Measurements from ENCODE around the gene SCAF8.
A peak's percentile ranks its signal among the peaks of the same experiment; 100 is the strongest.
"Not testable (repeated sequence)": the region's sequence is repeated elsewhere in the genome, so short reads cannot be mapped to it uniquely, and the experiment has no call there.

The SCAF8 gene

DNA sequence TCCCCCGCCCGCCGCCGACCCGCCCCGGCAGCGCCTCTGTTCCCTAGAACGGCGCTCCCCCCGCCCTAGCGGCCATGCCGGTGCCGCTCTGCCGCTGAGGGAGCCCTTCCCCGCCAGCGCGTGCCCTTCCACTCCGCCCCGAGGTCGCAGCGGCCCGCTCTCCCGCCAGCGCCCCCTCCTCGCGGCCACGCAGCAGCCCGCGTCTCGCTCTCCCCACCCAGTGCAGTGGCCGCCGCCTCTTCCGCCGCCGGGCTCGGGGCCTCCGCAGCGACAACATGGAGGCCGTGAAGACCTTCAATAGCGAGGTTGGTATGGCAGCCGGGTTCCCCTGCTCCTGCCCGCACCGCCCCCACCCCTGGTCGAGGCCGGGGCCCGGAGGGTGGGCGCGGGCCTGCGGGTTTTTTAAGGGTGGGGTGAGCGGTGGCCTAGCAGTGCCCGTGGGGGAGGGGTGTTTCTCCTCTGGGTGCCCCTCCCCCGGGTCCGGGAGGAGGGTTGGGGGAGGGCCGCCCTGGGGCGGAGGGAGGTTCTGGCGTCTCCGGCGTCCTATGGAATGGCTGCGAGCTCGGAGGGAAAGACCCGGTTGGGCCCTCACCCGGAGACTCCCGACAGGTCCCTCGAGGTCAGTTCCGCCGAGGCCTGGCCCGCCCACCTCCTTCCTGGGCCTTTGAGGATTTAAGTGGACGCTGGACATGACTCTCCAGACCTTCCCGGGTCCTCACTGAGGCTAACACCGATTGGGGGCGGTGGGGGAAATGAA, 588 bp downstream of the SCAF8 start:
- peak; percentile 38 for DNase-seq

DNA sequence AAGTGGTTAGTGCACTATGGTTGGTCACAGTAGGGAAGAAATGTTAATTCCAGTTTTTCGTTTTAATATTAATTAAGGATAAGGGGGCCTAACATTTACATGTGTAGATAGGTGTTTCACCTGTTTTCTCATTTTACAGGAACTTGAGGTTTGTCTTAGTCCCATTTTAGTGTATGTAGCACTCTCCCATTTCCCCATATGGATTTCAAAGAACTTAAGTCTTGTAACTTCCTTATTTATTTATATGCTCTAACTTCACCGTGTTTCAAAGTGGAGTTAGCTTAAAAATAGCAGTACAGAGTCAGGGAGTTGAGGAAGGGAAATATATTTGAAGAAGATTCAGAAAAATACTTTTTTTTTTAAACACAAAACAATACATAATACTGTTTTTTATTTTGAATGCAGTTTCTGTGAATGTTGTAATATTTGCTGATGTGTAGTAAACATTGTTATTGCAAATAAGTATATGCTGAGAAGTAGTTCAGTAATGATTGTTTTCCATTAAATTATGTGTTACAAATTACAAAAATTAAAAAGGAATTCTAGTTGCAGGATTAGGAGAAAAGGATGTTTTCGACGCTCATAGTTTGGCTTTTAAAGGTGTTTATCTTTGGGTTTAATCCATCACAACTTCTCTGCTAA, 3.5 kb downstream of the SCAF8 start:
- DNase-seq = peak; percentile 16

DNA sequence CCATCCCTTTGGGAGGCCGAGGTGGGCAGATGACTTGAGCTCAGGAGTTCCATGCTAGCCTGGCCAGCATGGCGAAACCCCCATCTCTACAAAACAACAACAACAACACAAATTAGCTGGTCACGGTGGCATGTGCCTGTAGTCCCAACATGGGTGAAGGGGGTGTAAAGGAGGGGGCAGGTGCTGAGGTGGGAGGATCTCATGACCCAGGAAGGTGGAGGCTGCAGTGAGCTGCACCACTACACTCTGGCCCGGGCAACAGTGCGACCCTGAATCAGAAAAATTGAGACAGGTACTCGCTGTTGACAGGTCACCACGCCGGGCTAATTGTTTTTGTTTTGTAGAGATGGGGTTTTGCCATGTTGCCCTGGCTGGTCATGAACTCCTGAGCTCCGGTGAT, 4.2 kb downstream of the SCAF8 start:
- DNase-seq = no peak

DNA sequence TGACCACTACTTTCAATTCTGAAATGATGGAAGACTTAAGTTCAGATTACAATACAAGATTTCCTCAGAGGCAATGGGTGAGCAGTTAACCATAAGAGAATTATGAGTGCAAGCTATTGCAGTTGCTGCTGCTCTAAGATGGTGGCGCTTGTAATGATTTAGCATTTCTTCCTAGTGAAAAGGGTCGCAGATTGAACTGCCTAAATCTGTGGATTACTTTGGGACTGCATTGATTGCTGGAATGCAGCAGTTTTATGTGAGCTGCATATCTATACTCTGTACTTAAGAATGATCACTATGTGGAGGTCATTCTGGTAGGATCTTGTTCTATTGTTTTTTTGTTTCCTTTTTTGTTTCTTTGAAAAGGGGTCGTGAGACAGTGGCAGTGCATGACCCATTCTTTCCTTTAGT, 5.3 kb downstream of the SCAF8 start:
- no peak for DNase-seq

DNA sequence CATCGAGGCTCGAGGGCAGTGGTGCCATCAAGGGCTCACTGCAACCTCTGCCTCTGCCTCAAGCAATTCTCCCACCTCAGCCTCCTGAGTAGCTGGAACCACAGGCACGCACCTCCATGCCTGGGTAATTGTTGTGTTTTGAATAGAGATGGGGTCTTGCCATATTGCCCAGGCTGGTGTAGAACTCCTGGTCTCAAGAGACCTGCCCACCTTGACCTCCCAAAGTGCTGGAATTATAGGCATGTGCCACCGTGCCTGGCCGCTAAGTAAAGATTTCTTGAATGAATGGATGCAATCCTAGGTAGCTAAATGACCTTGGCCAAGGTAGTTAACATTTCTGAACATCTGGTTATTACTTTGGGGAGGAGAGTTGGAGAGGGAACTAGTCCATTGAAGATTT, 7.4 kb downstream of the SCAF8 start:
- no peak for DNase-seq

DNA sequence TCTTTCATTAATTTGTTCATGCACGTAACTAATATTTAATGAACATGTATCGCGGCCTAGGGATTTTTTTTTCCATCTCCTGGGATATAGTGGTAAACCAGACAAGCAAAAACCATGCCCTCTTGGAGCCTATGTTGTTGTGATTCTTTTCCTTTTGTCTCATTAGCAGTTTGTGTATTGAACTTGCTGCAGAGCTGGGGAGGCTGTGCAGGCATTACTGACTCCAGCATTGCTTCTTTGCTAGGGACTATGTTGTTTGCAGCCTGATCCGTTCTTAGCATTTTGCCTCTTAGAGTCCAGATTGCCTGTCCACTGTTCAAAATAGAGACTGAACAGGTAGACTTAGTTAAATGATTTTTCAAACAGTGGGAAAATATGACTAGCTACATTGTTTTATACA, 9.7 kb downstream of the SCAF8 start:
- no peak for DNase-seq

DNA sequence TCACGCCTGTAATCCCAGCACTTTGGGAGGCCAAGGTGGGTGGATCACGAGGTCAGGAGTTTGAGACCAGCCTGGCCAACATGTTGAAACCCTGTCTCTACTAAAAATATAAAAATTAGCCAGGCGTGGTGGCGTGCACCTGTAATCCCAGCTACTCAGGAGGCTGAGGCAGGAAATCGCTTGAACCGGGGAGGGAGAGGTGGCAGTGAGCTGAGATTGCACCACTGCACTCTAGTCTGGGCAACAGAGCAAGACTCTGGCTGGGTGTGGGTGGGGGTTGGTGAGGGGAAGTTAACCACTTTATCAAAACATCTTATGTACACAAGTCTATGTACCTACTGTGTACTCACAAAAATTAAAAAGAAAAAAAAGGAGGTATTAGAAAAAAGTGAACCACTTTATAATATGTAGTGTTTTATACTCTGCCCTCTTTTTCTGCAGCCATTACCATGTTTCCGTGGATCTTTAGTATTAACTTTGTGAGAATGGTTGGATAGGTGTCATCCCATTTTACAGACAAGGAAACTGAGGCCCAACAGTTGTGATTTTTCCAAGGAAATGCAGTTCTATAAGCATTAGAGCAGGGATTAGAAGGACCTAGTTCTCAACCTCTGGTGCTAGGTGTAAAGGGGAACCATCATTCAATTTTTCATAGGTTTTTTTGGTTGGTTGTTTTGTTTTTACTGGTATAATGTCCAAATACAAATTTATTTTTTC, 11.0 kb downstream of the SCAF8 start:
- not testable (repeated sequence) for DNase-seq

DNA sequence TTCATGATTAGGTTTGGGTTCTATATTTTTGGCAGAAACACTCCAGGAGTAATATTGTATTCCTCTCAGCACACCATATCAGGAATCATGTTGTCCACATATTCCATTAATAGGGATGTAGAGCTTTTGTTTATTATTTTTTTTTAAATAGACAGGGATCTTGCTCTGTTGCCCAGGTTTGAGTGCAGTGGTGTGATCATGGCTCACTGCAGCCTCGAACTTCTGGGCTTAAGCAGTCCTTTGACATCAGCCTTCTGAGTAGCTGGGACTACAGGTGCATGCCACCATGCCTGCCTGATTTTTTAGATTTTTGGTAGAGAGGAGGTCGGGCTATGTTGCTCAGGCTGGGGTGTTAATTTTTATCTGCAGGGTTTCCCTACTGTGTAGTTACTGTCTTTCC, 12.0 kb downstream of the SCAF8 start:
- DNase-seq = no peak

DNA sequence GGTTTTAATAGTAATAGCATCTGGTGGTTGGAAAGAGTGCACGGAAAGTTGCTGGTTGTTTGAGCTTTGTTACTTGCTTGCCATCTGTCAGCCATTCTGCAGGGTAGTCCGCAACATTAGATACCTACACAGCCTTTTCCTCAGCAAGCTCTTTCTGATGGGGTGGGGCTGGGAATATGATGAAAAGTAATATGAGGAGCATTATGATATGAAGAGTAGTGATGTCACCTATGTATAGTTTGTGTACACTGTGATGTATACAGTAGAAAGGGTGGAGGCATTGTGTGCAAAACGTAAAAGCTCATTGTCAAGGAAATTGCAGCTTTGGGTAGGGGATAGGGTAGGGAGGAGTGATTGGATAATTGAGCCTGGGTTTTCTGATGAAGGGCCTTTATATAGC, 16.1 kb downstream of the SCAF8 start:
- no peak for DNase-seq

DNA sequence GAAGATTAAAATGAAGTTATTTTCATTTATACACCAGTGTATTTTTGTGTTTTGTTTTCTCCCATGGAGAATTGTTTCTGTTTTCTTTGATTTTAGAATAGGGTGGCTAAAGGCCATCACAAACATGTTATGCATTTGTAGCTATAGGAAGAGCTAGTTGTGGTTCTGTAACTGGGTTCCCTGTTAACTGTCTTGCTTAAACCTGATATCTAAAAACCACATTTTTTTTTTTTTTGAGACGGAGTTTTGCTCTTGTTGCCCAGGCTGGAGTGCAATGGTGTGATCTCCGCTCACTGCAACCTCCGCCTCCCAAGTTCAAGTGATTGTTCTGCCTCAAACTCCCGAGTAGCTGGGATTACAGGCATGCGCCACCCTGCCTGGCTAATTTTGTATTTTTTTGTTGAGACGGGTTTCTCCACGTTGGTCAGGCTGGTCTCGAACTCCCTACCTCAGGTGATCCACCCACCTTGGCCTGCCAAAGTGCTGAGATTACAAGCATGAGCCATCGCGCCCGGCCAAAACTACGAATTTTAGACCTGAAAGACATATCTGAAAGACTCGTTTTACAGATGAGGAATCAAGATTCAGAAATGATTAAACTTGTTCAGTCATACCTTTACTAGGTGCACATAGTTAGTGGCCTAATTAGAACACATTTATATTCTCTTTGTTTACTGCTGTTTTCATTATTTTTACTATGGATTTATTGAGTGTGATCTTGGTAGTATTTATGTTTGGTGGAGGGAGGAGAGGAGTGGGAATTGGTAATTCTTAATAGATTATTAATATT, 18.0 kb downstream of the SCAF8 start:
- no peak for DNase-seq

DNA sequence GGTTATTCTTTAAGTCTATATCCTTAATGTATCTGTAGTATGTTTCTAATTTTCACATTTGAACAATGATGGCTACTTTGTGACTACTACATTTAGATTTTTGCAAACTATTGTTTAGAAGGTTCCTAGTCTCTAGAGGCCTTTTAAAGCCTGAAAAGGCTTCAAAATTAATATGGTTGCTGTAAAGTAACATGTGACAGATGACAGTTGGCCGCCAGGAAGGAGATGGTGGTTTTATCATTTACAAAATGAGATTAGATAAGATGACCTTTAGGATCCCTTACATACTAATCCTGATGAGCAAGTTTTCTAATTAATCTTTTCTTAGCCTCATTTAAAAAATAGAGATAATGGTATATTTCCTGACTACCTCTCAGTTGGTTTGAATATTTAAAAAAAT, 18.8 kb downstream of the SCAF8 start:
- no peak for DNase-seq

DNA sequence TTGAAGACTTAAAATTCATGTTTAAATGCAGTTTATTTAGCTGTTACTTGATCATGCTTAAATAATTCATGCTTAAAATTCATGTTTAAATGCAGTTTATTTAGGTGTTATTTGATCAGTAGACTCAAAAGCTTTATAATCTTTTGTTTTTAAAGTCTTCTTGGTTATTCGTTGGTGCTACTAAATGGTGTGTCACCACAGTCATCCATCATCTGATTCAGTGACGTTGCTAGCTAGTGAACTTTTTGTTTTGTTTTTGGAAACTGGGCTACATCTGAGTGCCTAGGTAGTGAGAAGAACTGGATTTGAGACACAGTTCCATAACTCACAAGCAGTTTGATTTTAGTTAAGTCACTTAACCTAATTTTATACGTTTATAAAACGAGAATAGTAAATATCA, 20.9 kb downstream of the SCAF8 start:
- DNase-seq = no peak

DNA sequence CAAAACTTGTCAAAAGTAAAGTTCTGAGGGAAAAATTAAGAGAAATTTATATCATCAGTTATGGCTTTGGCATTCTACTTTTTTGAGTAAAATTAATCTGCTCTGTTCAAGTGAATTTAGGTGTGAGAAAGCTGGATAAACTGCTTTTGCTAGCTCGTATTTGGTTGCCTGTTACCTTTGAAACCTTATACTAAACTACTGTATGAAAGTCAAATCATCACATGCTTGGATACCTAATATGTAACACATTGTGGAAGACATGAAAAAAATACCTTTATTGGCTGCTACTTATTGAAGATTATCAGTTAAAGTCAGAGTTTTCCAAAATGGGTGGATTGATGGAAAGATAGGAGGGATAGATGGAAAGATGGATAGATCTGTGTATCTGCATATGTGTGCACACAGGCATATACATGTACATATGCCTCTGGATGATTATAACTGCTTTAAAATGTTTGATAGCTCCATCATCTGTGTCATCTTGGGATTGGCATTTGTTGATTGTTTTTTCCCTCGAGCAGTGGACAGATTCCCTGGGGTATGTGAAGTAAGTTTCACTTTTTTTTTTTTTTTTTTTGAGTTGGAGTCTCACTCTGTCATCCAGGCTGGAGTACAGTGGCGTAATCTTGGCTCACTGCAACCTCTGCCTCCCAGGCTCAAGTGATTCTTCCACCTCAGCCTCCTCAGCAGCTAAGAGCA, 24.3 kb downstream of the SCAF8 start:
- DNase-seq = no peak

DNA sequence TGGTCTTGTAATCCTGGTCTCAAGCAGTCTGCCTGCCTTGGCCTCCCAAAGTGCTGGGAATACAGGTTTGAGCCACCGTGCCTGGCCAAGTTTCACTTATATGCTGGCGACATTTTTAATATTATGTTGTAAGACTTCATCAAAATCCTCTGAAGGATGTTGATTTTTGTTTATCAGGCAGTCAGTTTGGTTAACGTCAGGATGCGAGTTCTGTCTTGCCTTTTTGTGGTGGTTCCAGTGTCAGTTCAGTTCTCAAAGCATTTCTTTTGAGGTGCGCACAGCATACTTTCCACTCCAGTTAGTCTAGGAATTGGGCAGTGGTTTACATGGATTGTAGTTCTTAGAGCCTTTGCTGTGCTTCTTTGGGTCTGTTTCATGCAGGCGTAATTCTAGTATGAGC, 24.9 kb downstream of the SCAF8 start:
- DNase-seq = no peak

DNA sequence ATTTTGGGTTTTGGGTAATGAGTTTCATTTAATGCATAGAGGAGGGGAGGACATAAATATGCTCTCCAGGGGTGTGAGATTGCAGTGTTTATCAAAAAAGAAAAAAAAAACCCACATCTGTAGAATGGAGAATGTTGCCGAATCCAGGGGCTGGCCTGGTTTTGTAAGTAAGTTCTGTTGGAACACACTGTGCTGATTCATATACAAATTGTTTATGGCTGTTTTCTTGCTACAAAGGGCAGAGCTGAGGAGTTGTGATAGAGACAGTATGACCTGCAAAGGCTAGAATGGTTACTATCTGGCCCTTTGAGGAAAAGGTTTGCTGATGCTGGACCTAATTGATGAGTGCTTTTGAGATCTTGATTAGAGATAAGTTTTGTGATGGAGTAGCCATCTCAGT, 30.4 kb downstream of the SCAF8 start:
- no peak for DNase-seq

DNA sequence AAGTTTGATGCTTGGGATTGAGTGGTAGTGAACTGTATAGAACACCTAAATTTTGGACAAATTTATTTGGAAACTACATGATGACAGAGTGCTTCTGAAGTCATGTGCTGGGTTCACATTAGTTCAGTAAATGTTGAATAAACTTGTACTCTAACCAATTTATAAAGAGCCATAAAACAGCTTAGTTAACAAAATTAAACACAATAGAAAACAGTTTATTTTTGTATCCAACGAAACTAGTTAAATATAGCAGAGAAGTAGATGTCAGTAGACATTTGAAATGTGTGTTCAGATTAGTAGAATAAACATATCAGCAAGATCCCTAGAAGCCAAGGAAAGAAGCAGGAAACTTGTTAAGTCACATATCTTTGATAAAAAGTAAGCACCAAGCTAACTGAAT, 32.1 kb downstream of the SCAF8 start:
- no peak for DNase-seq

DNA sequence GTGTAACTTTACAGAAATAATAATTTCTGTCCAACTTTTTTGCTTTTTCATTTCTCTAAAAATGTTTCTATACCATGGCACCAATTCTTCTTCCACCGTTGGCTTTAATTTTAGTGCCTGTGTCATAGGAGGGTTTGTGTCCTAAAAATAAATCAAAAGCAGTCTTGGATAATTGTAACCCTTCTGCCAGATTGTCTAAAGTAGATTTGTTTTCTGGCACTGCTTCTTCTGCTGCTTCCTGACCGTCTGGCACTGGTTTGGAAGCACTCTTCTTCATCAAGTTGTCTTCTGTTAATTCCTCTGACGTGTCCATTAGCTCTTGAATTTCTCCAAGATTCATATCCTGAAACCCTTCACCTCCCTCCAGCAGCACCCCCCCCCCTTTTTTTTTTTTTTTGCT, 33.1 kb downstream of the SCAF8 start:
- no peak for DNase-seq

DNA sequence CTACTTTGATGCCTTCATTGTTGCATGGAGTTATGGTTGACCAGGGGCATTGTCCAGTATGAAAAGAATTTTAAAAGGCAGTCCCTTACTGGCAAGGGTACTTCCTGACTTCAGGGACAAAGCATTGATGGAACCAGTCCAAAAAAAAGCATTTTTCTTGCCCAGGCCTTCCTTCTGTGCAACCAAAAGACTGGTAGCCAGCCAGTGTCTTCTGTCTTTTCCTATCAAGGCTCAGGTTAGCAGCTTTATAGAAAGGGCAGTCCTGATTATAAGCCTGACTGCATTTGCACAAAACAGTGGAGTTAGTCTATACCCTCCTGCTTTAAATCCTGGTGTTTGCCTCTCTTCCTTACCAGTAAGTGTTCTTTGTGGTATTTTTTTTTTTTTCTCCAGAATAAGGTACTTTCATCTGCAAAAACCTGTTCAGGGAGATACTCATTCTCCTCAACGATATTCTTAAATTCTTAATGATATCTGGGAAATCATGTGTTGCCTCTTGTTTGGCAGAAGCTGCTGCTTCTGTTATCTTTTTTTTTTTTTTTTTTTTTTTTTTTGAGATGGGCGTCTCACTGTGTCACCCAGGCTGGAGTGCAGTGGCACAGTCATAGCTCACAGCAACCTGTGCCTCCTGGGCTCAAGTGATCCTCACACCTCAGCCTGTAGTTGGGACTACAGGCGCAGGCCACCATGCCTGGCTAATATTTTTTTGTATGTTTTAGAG, 33.9 kb downstream of the SCAF8 start:
- DNase-seq = no peak

DNA sequence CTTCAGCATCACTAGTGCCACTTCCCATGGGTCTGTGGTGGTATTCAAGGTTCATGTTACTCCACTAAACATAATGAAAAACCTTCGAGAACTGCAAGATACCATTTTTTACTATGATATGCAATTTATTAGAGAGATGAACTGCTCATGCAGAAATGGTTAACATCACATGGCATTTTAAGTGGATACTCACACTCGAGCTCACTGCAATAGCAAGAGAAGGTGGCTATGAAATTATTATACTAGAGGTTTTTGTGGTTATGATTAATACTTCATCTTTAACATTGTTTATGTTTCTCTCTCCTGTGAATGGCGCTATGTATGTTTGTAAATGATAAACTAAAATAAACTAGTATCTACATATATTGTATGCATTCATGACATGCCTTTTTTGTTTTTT, 35.1 kb downstream of the SCAF8 start:
- no peak for DNase-seq

DNA sequence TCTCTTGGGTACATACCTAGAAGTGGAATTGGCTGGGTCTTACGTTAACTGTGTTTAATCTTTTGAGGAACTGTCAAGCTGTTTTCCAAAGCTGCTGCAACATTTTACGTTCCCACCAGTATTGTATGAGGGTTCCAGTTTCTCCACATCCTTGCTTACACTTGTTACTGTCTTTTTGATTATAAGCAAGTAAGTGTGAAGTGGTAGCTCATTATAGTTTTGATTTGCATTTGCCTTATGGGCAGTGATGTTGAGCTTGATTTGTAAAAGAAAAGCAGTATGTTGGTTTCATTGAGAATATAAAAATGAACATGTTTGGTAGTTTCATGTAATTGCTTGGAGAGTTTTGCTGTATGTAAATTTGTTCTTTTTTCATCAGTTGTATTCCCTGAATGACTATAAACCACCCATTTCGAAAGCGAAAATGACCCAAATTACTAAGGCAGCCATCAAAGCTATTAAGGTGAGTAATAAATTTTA, 40.4 kb downstream of the SCAF8 start:
- DNase-seq = no peak

DNA sequence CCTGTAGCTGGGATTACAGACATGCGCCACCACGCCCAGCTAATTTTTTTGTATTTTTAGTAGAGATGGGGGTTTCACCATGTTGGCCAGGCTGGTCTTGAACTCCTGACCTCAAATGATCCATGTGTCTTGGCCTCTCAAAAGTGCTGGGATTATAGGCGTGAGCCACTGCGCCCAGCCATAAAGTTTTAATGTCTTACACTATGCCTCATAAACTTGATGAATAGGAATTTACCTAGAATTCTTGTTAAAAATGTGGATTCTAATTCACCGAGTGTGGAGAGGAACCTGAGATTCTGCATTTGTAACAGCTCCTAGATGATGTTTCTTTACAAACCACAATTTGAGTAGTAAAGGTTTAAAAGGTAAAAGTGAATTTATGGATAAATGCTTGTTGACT, 45.9 kb downstream of the SCAF8 start:
- DNase-seq = not testable (repeated sequence)

DNA sequence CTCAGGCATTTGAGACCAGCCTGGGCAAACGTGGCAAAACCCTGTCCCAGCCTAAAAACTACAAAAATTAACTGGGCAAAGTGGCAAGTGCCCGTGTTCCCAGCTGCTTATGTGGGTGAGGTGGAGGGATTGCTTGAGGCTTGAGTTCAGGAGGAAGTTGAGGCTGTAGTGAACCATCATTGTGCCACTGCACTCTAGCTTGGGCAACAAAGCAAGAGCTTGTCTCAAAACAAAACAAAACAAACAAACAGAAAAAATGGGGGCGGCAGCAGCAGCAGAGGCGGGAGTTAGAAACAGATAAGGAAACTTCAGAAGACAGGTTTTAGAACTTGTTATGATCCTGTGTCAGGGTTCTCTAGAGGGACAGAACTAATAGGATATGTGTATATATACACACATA, 49.0 kb downstream of the SCAF8 start:
- no peak for DNase-seq

All from SIG-M5 (cell line).